ENCODE data around the gene BACE1-AS. TPM values are rescaled to one million over a fixed set of nuclear protein-coding genes. Genes with fewer than 3 reads are reported as not detected.

BACE1-AS gene
- total and polyA plus RNA-seq, 2 of the 8 experiments (the other 6 are each of a cell fraction or from before 2014, with no cell fraction given): 14.9 to 17.4 TPM

DNA sequence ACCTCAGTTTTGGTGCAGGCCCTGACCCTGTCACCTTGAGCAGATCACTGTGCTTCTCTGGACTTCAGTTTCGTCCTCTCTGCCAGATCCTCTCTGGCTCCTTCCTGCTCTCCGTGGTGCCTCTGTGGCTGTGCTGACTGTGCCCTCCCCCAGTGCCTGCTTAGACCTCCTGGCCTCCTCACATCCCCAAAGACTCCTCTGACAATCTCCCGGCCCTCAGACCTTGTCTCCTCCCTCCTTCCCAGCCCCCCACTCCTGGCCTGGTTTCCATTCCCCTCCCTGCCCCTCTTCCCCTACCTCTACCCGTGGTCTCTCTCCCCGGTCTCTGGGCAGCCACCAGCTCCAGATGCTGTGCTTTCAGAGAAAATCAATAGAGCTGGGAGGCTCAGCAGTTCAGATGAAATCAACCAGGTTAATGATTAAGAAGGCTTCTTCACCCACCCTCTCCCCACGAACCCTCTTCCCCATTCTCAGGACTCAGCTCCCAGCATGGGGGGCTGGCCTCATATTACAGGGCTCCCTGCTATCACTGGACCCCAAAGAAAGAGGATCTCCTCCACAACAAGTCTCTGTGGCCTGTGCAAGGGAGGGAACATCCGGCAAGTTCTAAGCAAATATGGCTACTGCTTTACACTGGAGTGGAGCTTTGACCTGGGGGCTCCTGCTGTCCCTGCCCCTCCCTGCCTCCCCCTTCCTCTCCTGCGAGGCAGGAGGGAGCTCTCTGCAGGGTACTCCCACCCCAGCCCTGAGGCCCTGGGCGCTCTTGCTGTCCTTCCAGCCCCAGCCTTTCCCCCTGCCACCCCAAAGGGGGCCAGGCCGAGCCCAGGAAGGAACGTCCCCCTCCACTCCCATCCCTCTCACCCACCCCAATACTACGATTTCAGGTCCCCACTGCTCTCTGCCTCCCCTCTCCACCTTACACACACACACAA, 8.5 kb downstream of the BACE1-AS start:
- DNase-seq (ENCODE audit: low read depth in 1 of 2, low spot score in 2 of 2): no peak
- CTCF ChIA-PET (ENCODE audit: partially characterized antibody): interaction anchor here (0.7 to 1.6 kb wide), 5 partner anchors 10 to 328 kb away, joined by 3 to 6 read pairs (median 3); partner anchors contain the start of gene BACE1
- Histone ChIP-seq H3K9me3 (ENCODE audit: insufficient read depth in 2 of 2, low read depth in 1 of 2, low read length in 1 of 2) (no peaks in the 10 kb centered on the region), H3K14ac (ENCODE audit: insufficient read length) (no peak overlapping the region), H3K36me3 (ENCODE audit: control insufficient read depth in 2 of 4, insufficient read depth in 4 of 4, low read length in 3 of 4) (no peaks in the 10 kb centered on the region), H3K4me2 (ENCODE audit: insufficient read depth in 1 of 2, low read depth in 2 of 2, low read length in 2 of 2) (peak overlapping the region; percentile 15 to 19; a peak in 2 of 4 replicates), H3K79me1 (ENCODE audit: low read depth, low read length) (no peaks in the 10 kb centered on the region), H3K56ac (replicated peaks; ENCODE audit: insufficient read length, low read depth, low read length) (no peak overlapping the region), H2AK5ac (ENCODE audit: low read depth, low read length) (0 out of 2 replicates have a peak overlapping the region, but pooled peaks have one; percentile 75), H3K4ac (replicated peaks; ENCODE audit: insufficient read length, low read depth, low read length) (no peak overlapping the region), H3K18ac (ENCODE audit: extremely low read depth, low read length) (peak overlapping the region; percentile 71), H2AFZ (ENCODE audit: low read length) (no peak overlapping the region), H2BK20ac (ENCODE audit: low read length) (no peak overlapping the region), H4K20me1 (replicated peaks in 1 of 2; ENCODE audit: control insufficient read depth in 1 of 2, insufficient read depth in 2 of 2, low read length in 2 of 2) (no peaks in the 10 kb centered on the region), H2BK120ac (replicated peaks; ENCODE audit: low read depth, low read length) (no peak overlapping the region), H3K27me3 (replicated peaks in 1 of 4; ENCODE audit: control insufficient read depth in 3 of 4, extremely low read depth in 1 of 4, insufficient read depth in 3 of 4, low read length in 3 of 4) (no peaks in the 10 kb centered on the region), H3K79me2 (ENCODE audit: control insufficient read depth in 1 of 2, insufficient read depth in 2 of 2, low read length in 2 of 2) (no peaks in the 10 kb centered on the region), H3K27ac (ENCODE audit: low read depth, low read length) (0 out of 2 replicates have a peak overlapping the region, but pooled peaks have one; percentile 22), H3K4me3 (ENCODE audit: extremely low read depth in 1 of 4, insufficient read depth in 2 of 4, low read depth in 3 of 4, low read length in 4 of 4) (no peak overlapping the region), H2BK15ac (ENCODE audit: low read length) (no peak overlapping the region), H4K8ac (ENCODE audit: extremely low read depth, insufficient read depth, low read length) (0 out of 2 replicates have a peak overlapping the region, but pooled peaks have one; percentile 66), H3K23me2 (ENCODE audit: low read depth, low read length) (no peaks in the 10 kb centered on the region), H2BK12ac (ENCODE audit: low read depth, low read length) (peak overlapping the region; percentile 68; the same call in 1 of the 2 replicates), H3K23ac (ENCODE audit: insufficient read length) (no peak overlapping the region), H3K4me1 (replicated peaks in 1 of 4; ENCODE audit: control insufficient read depth in 3 of 4, insufficient read depth in 4 of 4, low read length in 3 of 4) (peaks cover 7 to 23% (median 15%) of the 10 kb centered on the region in 4 experiments), H2BK5ac (ENCODE audit: low read depth, low read length) (no peak overlapping the region; the same call in 1 of the 2 replicates), H4K5ac (ENCODE audit: insufficient read length, low read depth, low read length) (no peak overlapping the region), H3K9ac (replicated peaks in 1 of 4; ENCODE audit: extremely low read depth in 1 of 4, low read depth in 3 of 4, low read length in 3 of 4) (peak overlapping the region in 1 of 4 experiments; percentile 28; a peak in 1 of 7 replicates), H4K91ac (replicated peaks; ENCODE audit: insufficient read length, low read length) (no peak overlapping the region)
- no peak for FAIRE-seq
- POLR2A ChIA-PET (ENCODE audit: partially characterized antibody): interaction anchor here (1.0 to 1.6 kb wide), 2 partner anchors 11 to 16 kb away, joined by 3 to 6 read pairs; partner anchors contain the start of gene BACE1
- 76% methylated on average over 10 of the region's 12 CpGs; no CpG with 5 or more reads in 1 of the 2 experiments for WGBS, 2 experiments (ENCODE audit: extremely low coverage in 1 of 2, insufficient coverage in 1 of 2, insufficient read length in 1 of 2, insufficient replicate concordance in 2 of 2, low coverage in 1 of 2, low lambda C conversion rate in 2 of 2, missing lambda C conversion rate in 1 of 2)
- TF ChIP-seq KDM5A (IDR thresholded peaks at IDR 0.05; ENCODE audit: low read length) (no peak), TAF1 (IDR thresholded peaks at IDR 0.05; ENCODE audit: low read depth, low read length) (no peak), ASH2L (IDR thresholded peaks at IDR 0.05; ENCODE audit: low read length) (no peak), EZH2 (IDR thresholded peaks at IDR 0.05; ENCODE audit: low read depth, low read length, severe bottlenecking) (no peak), CHD2 (IDR thresholded peaks at IDR 0.05; ENCODE audit: low read length) (no peak), MAFK (IDR thresholded peaks at IDR 0.05; ENCODE audit: low read depth, low read length) (no peak), SP1 (IDR thresholded peaks at IDR 0.05; ENCODE audit: low read depth, low read length) (no peak), CREB1 (IDR thresholded peaks at IDR 0.05) (no peak), SP4 (IDR thresholded peaks at IDR 0.05; ENCODE audit: low read length) (no peak), TCF12 (IDR thresholded peaks at IDR 0.05; ENCODE audit: low read depth, low read length) (no peak), TAF7 (optimal IDR thresholded peaks at IDR 0.05; ENCODE audit: borderline replicate concordance, low read depth, low read length) (no peak), POLR2AphosphoS5 (IDR thresholded peaks at IDR 0.05; ENCODE audit: low read depth, low read length) (no peak), SUZ12 (IDR thresholded peaks at IDR 0.05; ENCODE audit: low read length) (no peak)
